GM19238 (cell line): ENCODE measurements around the gene LIMS2.

Source experiments
- DNase-seq: peaks from one replicate; pipeline ENCODE4 v3.0.0; 2011; ENCODE audit warnings: low spot score; ENCODE audit not compliant: insufficient read length

Gene LIMS2

DNA sequence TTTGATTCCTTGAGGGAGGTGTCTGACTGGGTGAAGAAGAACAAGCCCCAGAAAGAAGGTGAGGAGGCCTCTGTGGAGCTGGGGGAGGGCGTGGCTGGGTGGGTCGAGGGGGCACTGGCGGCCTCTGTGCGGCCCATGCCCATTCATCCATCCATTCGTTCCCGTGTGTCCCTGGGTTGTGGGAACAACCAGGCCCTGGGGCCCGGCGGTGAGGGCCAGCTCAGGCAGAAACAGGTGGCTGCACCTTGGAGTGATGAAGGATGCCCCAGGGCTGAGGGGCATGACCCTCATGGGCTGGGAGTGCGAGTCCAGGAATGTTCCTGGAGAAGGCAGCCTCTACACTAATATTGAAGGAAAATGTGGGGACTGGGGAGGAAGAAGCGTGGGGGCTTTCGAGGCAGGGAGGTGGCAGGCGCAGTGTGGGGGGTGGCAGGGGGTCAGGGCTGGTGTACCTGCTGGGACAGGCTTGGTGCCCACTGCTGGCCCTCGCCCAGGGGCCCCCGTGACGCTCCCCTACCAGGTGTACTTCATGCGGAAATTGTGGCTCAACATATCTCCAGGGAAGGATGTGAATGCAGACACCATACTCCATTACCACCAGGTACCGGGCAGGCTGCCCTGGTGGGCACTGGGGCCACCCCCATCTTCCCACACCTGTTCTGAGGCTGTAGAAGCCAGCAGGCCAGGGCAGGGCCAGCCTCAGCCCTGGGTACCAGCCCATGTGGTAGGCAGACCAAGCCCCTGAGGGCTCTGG lies 40.5 kb downstream of the LIMS2 start:
- DNase-seq, result no peak

GRCh38 chr2:127634066-127634617 lies 41.2 kb downstream of the LIMS2 start:
- no peak for DNase-seq

- DNase-seq, result no peak
These were observed 41.7 kb downstream of the LIMS2 start for GRCh38 chr2:127633556-127634065.

GRCh38 chr2:127632592-127633489 lies 42.5 kb downstream of the LIMS2 start:
- DNase-seq, result peak; percentile 53

- no peak for DNase-seq
These were observed 43.2 kb downstream of the LIMS2 start for GRCh38 chr2:127631997-127632581.

- DNase-seq, result no peak
These were observed 43.8 kb downstream of the LIMS2 start for GRCh38 chr2:127631541-127631996.

DNA sequence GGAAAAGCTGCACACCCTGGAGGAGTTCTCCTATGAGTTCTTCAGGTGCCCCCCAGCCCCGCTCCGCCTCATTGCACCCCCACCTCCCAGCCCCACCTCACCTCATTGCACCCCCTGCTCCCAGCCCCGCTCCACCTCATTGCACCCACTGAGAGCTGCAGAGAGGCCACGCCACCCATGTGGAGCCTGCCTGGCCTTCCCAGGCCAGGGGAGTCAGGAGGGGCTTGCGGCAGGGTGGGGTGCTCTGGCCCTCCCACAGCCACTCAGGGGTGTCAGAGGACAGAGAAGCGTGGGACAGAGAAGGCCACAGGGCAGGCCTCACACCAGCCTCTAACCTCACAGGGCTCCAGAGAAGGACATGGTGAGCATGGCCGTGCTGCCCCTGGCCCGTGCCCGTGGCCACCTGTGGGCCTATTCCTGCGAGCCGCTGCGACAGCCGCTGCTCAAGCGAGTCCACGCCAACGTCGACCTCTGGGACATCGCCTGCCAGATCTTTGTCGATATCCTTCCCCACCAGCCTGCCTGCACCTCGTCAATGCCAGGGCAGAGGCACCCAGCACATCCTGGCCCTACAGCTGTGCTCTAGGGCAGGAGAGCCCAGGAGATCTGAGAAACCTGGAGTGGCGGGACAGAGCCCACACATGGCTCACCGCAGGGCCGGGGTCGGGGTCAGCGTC lies 44.3 kb downstream of the LIMS2 start:
- DNase-seq, result no peak

GRCh38 chr2:127630096-127630863 lies 45.0 kb downstream of the LIMS2 start:
- no peak for DNase-seq

DNA sequence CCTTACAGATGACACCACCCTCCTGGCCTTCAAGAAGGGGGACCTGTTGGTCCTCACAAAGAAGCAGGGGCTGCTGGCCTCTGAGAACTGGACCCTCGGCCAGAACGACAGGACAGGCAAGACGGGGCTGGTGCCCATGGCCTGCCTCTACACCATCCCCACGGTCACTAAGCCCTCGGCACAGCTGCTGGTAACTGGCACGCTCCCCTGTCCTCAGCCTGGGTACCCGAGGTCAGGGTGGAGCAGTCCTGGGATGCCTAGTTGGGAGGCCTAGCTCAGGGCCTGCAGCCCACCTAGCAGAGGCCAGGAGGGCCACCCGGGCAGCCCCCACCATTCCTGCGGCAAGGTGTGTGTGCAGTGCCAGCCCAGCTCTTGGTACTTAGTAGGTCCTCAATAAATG lies 45.7 kb downstream of the LIMS2 start:
- DNase-seq, result no peak

DNA sequence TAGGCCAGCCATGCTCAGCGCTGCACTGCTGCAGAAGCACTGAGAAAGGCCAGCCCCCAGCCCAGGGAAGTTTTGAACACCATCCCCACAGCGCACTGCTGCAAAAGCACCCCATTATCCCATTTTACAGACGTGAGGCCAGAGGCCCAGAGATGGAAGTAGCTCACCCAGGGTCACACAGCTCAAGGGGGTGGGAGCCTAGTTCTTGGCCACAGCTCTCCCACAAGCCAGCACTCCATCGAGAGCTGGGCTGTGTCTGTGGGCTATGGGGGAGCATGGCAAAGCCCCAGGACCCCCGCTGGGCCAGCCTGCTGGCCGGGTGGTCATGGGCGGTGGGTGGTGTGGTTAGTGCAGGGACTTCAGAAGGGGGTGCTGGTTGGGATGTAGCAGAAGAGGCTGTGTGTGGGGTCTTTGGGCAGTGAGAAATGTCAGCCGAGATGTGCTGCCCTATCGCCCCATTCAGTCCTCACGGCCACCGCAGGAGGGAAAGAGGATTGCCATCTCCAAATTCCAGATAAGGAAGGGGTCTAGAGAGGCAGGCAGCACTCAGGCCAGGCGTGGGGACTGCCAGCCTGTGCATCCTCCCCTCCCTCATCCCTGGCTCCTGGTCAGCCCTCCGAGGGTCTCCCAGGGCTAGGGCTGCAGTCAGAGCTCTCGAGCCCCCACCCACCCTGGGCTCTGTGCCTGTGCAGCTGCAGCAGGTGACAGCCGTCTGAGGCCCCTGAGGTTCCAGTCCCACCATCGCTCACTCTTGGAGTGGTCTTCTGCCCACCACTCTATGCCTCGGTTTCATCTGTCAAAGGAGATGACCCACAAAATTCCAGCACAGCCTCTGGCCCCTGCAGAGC lies 46.3 kb downstream of the LIMS2 start:
- no peak for DNase-seq

DNA sequence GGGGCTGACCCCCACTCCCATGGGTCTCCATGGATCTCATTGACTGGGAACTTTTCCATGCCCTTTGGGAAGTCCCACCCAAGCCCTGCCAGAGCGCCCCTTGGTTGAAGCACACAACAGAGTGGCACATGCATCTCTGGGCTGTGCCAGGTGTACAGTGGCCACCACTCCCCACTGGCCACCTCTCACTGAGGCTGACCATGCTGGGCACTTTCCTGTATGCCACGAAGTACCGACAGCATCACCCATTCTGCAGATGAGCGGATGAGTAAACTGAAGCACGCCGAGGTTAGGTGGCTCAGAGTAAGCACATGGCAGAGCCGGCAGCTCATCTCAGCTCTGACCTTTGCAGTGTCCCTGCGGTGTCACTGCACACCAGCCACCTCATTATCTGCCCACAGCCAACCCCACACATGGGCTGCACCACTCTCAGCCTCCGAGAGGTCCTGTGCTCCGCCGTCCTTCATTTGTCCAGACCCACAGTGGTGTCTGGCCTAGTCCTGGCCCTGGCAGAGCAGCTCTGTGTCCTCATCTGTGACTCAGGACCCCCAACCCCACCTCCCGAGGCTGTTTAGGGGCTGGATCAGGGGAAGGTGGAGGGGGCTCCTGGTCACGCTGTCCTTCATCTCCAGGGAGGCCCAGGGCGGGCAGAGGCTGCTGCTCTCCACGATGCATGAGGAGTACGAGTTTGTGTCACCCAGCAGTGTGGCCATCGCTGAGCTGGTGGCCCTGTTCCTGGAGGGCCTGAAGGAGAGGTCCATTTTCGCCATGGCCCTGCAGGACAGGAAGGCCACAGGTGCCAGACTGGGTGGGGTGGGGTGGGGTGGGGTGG lies 47.4 kb downstream of the LIMS2 start:
- no peak for DNase-seq

GRCh38 chr2:127626917-127627739 lies 48.2 kb downstream of the LIMS2 start:
- no peak for DNase-seq

GRCh38 chr2:127626175-127626574 lies 49.2 kb downstream of the LIMS2 start:
- no peak for DNase-seq

GRCh38 chr2:127625572-127625951 lies 49.8 kb downstream of the LIMS2 start:
- DNase-seq, result no peak

DNA sequence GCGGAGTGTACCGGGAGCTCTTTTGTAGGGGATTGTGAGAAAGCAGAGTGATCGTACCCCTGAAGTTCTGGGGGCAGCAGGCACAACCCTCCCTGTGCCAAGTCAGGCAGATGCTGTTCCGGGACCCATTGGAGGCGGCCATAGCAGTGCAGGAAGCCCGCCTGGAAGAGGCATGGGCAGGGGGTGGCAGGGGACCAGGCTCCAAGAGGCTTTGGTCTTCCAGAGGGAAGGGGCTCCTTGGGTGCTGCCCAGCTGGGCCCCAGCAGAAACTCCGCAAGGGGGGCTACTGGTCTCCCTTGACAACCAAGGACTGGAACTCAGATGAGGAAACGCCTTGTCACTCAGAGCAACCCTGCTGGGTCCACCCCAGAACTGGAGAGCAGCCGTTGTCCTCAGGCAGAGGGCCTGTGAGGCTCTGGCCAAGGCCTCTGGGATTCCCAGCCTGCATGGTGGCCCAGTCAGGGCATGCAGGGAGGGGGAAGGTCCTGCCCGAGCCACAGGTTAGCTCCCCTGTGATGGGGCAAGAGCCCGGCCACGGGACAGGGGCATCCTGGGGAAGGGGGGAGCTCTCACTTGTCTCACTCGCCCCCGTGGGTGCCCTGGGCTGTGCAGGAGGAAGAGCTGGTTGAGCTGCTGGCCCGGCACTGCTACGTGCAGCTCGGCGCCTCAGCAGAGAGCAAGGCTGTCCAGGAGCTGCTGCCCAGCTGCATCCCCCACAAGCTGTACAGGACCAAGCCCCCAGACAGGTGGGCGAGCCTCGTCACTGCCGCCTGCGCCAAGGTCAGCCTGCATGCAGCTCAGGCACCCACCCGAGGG lies 50.4 kb downstream of the LIMS2 start:
- no peak for DNase-seq

DNA sequence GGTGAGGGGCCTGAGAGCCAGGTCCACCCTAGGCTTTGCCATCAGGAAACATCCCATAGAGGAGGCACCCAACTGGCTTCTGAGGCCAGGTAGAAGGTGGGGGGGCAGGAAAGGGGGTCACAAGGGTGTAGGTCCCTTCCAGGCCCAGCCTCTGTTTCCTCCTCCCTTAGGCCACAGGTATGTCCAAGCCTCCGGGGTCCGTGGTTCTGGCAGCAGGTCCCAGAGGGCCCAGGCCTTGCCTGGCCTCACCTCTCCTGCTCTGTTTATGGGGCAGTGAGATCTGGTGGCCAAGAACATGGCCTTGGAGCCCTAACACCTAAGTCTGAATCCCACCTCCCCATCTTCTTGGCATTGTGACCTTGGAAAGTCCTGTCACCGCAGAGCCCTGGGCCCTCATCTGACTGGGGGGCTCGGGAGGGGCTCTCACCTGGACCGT lies 51.0 kb downstream of the LIMS2 start:
- DNase-seq, result no peak
